Measurements from ENCODE around the gene HDAC10. TPM values are rescaled to one million over a fixed set of nuclear protein-coding genes. Genes with fewer than 3 reads are reported as not detected.
A peak's percentile ranks its signal among the peaks of the same experiment; 100 is the strongest.

Gene HDAC10
- total RNA-seq, 3 donors from 2014 or later (not counting 1 experiment from before 2014, with no cell fraction given) = 112 to 131 (median 123) TPM

DNA sequence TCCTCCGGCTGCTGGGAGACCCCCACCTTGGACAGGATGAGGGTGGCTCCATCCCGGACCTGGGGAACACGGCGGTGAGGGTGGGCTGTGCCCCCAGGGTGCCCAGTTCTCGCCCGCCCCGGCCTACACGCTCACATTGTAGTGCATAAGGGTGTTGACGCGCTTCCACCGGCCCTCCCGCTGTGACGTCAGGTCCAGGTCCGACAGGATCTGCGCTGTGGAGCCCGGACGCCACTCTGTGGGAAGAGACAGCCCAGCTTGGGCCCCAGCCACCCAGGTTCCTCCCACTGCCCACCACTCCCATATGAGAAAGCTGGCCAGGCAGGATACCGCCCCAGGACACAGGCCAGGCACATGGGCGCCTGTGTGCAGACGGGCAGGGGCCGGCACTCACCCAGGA is 27.4 kb upstream of the HDAC10 start:
- no peak for ATAC-seq
- Mint-ChIP-seq H3K27me3 (ENCODE audit: low read depth in 2 of 2) (peaks cover 4 to 6% of the 10 kb centered on the region in 2 donors), H3K27ac (no peak overlapping the region), H3K36me3 (no peaks in the 10 kb centered on the region), H3K4me3 (no peak overlapping the region), H3K9me3 (no peaks in the 10 kb centered on the region), H3K4me1 (peaks cover 4 to 6% of the 10 kb centered on the region in 2 donors)
- Histone ChIP-seq H3K9me3 (ENCODE audit: control insufficient read depth, insufficient read depth, low read length) (no peaks in the 10 kb centered on the region), H3K36me3 (ENCODE audit: control insufficient read depth, insufficient read depth, low read length) (no peaks in the 10 kb centered on the region), H3K27ac (ENCODE audit: low read length) (no peak overlapping the region), H3K4me3 (ENCODE audit: low read length) (no peak overlapping the region), H3K4me1 (ENCODE audit: control insufficient read depth, insufficient read depth, low read length) (no peaks in the 10 kb centered on the region), H3K27me3 (ENCODE audit: control insufficient read depth, insufficient read depth, low read length) (no peaks in the 10 kb centered on the region)
- intact Hi-C loops (cut with micrococcal nuclease) = loop anchor here (10.0 kb wide), 1 partner anchor 216 kb away; no protein-coding TSS in a partner anchor
- TF ChIP-seq, protein P1, sequence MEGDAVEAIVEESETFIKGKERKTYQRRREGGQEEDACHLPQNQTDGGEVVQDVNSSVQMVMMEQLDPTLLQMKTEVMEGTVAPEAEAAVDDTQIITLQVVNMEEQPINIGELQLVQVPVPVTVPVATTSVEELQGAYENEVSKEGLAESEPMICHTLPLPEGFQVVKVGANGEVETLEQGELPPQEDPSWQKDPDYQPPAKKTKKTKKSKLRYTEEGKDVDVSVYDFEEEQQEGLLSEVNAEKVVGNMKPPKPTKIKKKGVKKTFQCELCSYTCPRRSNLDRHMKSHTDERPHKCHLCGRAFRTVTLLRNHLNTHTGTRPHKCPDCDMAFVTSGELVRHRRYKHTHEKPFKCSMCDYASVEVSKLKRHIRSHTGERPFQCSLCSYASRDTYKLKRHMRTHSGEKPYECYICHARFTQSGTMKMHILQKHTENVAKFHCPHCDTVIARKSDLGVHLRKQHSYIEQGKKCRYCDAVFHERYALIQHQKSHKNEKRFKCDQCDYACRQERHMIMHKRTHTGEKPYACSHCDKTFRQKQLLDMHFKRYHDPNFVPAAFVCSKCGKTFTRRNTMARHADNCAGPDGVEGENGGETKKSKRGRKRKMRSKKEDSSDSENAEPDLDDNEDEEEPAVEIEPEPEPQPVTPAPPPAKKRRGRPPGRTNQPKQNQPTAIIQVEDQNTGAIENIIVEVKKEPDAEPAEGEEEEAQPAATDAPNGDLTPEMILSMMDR (IDR thresholded peaks at IDR 0.05) = no peak
- WGBS (ENCODE audit: insufficient coverage) = 96% methylated on average over 21 of the region's 21 CpGs
- no peak for DNase-seq

DNA sequence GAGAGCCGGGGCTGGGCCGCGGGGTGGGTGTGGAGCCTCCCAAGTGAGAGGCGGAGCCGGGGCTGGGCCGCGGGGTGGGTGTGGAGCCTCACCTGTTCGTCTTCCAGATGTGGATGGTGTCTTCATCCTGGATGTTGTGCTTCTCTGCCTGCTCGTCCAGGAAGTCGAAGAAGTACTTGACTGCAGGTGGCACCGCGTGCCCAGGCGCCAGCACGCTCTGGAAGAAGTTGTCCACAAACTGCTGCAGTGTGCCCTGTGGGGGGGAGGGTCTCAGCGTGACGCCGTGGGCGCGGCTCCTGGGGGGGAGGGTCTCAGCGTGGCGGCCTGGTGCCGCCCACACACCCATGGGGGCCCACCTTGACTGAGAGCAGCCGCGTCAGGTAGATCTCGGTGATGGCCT is 26.7 kb upstream of the HDAC10 start:
- DNase-seq (no peak), ATAC-seq (no peak)
- no peaks in the 10 kb centered on the region for H3K9me3 Mint-ChIP-seq
- TF ChIP-seq, protein P1 (IDR thresholded peaks at IDR 0.05) = no peak
- no peak overlapping the region for H3K4me3 Mint-ChIP-seq
- H3K27ac ChIP-seq (ENCODE audit: low read length) = no peak overlapping the region
- intact Hi-C loops (cut with micrococcal nuclease) = loop anchor here (10.0 kb wide), 1 partner anchor 217 kb away; no protein-coding TSS in a partner anchor
- H3K4me1 ChIP-seq (ENCODE audit: control insufficient read depth, insufficient read depth, low read length) = no peaks in the 10 kb centered on the region
- H3K4me1 Mint-ChIP-seq = peaks cover 4 to 6% of the 10 kb centered on the region in 2 donors
- H3K4me3 ChIP-seq (ENCODE audit: low read length) = no peak overlapping the region
- H3K27ac Mint-ChIP-seq = no peak overlapping the region
- no peaks in the 10 kb centered on the region for H3K27me3 ChIP-seq (ENCODE audit: control insufficient read depth, insufficient read depth, low read length)
- no peaks in the 10 kb centered on the region for H3K36me3 ChIP-seq (ENCODE audit: control insufficient read depth, insufficient read depth, low read length)
- peaks cover 4 to 6% of the 10 kb centered on the region in 2 donors for H3K27me3 Mint-ChIP-seq (ENCODE audit: low read depth in 2 of 2)
- no peaks in the 10 kb centered on the region for H3K36me3 Mint-ChIP-seq
- 85% methylated on average over 25 of the region's 25 CpGs for WGBS (ENCODE audit: insufficient coverage)
- no peaks in the 10 kb centered on the region for H3K9me3 ChIP-seq (ENCODE audit: control insufficient read depth, insufficient read depth, low read length)

DNA sequence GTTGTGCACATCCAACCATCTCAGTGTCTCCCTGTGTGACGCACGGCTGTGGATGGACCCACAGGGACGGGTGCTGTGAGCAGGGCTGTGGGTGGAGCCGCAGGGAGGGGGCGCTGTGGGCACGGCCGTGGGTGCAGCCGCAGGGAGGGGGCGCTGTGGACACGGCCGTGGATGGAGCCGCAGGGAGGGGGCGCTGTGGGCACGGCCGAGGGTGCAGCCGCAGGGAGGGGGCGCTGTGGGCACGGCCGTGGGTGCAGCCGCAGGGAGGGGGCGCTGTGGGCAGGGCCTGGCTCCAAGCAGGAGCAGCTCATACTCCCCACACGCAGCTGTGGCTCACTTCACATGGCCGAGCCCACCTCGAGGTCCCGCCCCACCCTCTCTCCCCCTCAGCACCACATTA is 25.1 kb upstream of the HDAC10 start:
- H3K36me3 ChIP-seq (ENCODE audit: control insufficient read depth, insufficient read depth, low read length) = no peaks in the 10 kb centered on the region
- H3K27ac Mint-ChIP-seq = no peak overlapping the region
- peaks cover 11% of the 10 kb centered on the region for H3K4me1 ChIP-seq (ENCODE audit: control insufficient read depth, insufficient read depth, low read length)
- H3K27me3 ChIP-seq (ENCODE audit: control insufficient read depth, insufficient read depth, low read length) = peaks cover 4% of the 10 kb centered on the region
- ATAC-seq (peak; percentile 39 to 82 (median 69)), DNase-seq (peak in 1 of 2 donors; percentile 77)
- WGBS (ENCODE audit: insufficient coverage) = 62% methylated on average over 25 of the region's 25 CpGs
- TF ChIP-seq, protein P1 (IDR thresholded peaks at IDR 0.05) = no peak
- no peaks in the 10 kb centered on the region for H3K9me3 Mint-ChIP-seq
- peaks cover 4 to 6% of the 10 kb centered on the region in 2 donors for H3K4me1 Mint-ChIP-seq
- no peaks in the 10 kb centered on the region for H3K36me3 Mint-ChIP-seq
- no peak overlapping the region for H3K4me3 Mint-ChIP-seq
- H3K4me3 ChIP-seq (ENCODE audit: low read length) = no peak overlapping the region
- no peaks in the 10 kb centered on the region for H3K9me3 ChIP-seq (ENCODE audit: control insufficient read depth, insufficient read depth, low read length)
- peaks cover 6 to 7% of the 10 kb centered on the region in 2 donors for H3K27me3 Mint-ChIP-seq (ENCODE audit: low read depth in 2 of 2)
- no peak overlapping the region for H3K27ac ChIP-seq (ENCODE audit: low read length)
- intact Hi-C loops (cut with micrococcal nuclease) = loop anchor here (10.0 kb wide), 1 partner anchor 219 kb away; no protein-coding TSS in a partner anchor

Data from natural killer cell (primary cell).